Neural cell (in vitro differentiated cells): ENCODE results near the gene PJA1. TPM values are rescaled to one million over a fixed set of nuclear protein-coding genes. Genes with fewer than 3 reads are reported as not detected.

Experiments
- H2AFZ ChIP-seq: fragments of 200-600, 300-800 bp; sonication (generic), shearing (Covaris generic); 2 replicates; pipeline ENCODE4 v1.6.0; 2014; ENCODE audit warnings: low read depth, mild to moderate bottlenecking, antibody characterized with exemption, low read length, moderate library complexity
- H3F3A ChIP-seq: fragments of 200-600 bp; shearing (Covaris generic); 2 replicates; pipeline ENCODE4 v1.6.1; 2016; ENCODE audit warnings: mild to moderate bottlenecking, moderate library complexity, mixed read lengths, antibody characterized with exemption, low read length; ENCODE audit not compliant: insufficient read depth, poor library complexity, severe bottlenecking
- H3K27ac ChIP-seq: fragments of 200-600, 300-800 bp; sonication (generic), shearing (Covaris generic); 2 replicates; pipeline ENCODE4 v1.5.1; 2014; ENCODE audit warnings: mild to moderate bottlenecking, low read length, moderate library complexity
- H3K27me3 ChIP-seq: fragments of 300-800, 200-600 bp; sonication (generic), shearing (Covaris generic); 2 replicates; pipeline ENCODE4 v1.6.0; 2014; ENCODE audit warnings: mild to moderate bottlenecking, low read depth, low read length, moderate library complexity; ENCODE audit not compliant: insufficient read depth
- H3K36me3 ChIP-seq: fragments of 300-800, 200-600 bp; sonication (generic), shearing (Covaris generic); 2 replicates; pipeline ENCODE4 v1.5.1; 2014; ENCODE audit warnings: mild to moderate bottlenecking, antibody characterized with exemption, low read length, moderate library complexity; ENCODE audit not compliant: insufficient read depth
- H3K4me2 ChIP-seq: fragments of 300-800, 200-600 bp; sonication (generic), shearing (Covaris generic); 2 replicates; pipeline ENCODE4 v1.6.0; 2014; ENCODE audit warnings: mild to moderate bottlenecking, low read length
- H3K4me3 ChIP-seq: fragments of 300-800, 200-600 bp; sonication (generic), shearing (Covaris generic); 2 replicates; pipeline ENCODE4 v1.5.1; 2014; ENCODE audit warnings: mild to moderate bottlenecking, low read length, moderate library complexity
- H3K79me2 ChIP-seq: fragments of 200-600 bp; shearing (Covaris generic); replicated peaks from 2 replicates; pipeline ENCODE4 v1.6.0; 2014; ENCODE audit warnings: mild to moderate bottlenecking, low read length, moderate library complexity; ENCODE audit not compliant: insufficient read depth
- H3K9ac ChIP-seq: fragments of 300-800, 200-600 bp; sonication (generic), shearing (Covaris generic); 2 replicates; pipeline ENCODE4 v1.6.1; 2016; ENCODE audit warnings: mild to moderate bottlenecking, low read length, mixed read lengths
- H3K9me2 ChIP-seq: fragments of 200-600 bp; shearing (Covaris generic); 2 replicates; pipeline ENCODE4 v1.6.1; 2016; ENCODE audit warnings: mild to moderate bottlenecking, low read length, mixed read lengths; ENCODE audit not compliant: insufficient read depth
- H3K9me3 ChIP-seq: fragments of 200-600, 300-800 bp; sonication (generic), shearing (Covaris generic); 2 replicates; pipeline ENCODE4 v1.6.1; 2016; ENCODE audit warnings: mild to moderate bottlenecking, mixed run types, low read length, moderate library complexity, mixed read lengths
- H4K20me1 ChIP-seq: fragments of 200-600 bp; shearing (Covaris generic); 2 replicates; pipeline ENCODE4 v1.6.1; 2016; ENCODE audit warnings: mild to moderate bottlenecking, mixed run types; ENCODE audit not compliant: insufficient read depth
- CTCF ChIP-seq: fragments of 450-650 bp; IDR thresholded peaks from 2 replicates; pipeline ENCODE4 v1.5.1; 2014; ENCODE audit warnings: antibody characterized with exemption, mild to moderate bottlenecking, moderate library complexity; ENCODE audit not compliant: poor library complexity, severe bottlenecking
- EP300 ChIP-seq: fragments of 450-650 bp; conservative IDR thresholded peaks from 2 replicates; pipeline ENCODE4 v1.6.1; 2014; ENCODE audit warnings: antibody characterized with exemption, mild to moderate bottlenecking, moderate library complexity; ENCODE audit not compliant: poor library complexity, severe bottlenecking
- EZH2 ChIP-seq: fragments of 200-600, 300-800 bp; shearing (Covaris generic), sonication (generic); IDR thresholded peaks from 2 replicates; pipeline ENCODE4 v1.6.1; 2014; ENCODE audit warnings: antibody characterized with exemption, low read length, borderline replicate concordance, mild to moderate bottlenecking; ENCODE audit not compliant: insufficient read depth, poor library complexity, severe bottlenecking
- MXI1 ChIP-seq: fragments of 450-650 bp; conservative IDR thresholded peaks from 2 replicates; pipeline ENCODE4 v1.6.1; 2014; ENCODE audit warnings: antibody characterized with exemption, mild to moderate bottlenecking; ENCODE audit not compliant: poor library complexity, severe bottlenecking
- POLR2AphosphoS5 ChIP-seq: IDR thresholded peaks from 2 replicates; pipeline ENCODE4 v1.6.1; 2012
- RAD21 ChIP-seq: fragments of 450-650 bp; conservative IDR thresholded peaks from 2 replicates; pipeline ENCODE4 v1.6.1; 2014; ENCODE audit warnings: antibody characterized with exemption, mild to moderate bottlenecking, moderate library complexity
- REST ChIP-seq: IDR thresholded peaks from 2 replicates; pipeline ENCODE4 v1.6.1; 2012; ENCODE audit warnings: borderline replicate concordance
- SMC3 ChIP-seq: fragments of 450-650 bp; conservative IDR thresholded peaks from 2 replicates; pipeline ENCODE4 v1.6.1; 2014; ENCODE audit warnings: antibody characterized with exemption, mild to moderate bottlenecking, moderate library complexity; ENCODE audit not compliant: poor library complexity
- TAF1 ChIP-seq: IDR thresholded peaks from 2 replicates; pipeline ENCODE4 v1.6.1; 2012; ENCODE audit warnings: low read depth
- polyA plus RNA-seq: library from polyadenylated mRNA; depleted of rRNA; stranded (reverse); fragments of >200 nt; gene quantifications from 2 replicates; pipeline ENCODE4 v1.2.3, GENCODE V29; 2014

The PJA1 gene
- polyA plus RNA-seq, 1 donor from 2014 or later, result 214 TPM

- Histone ChIP-seq H3K36me3 (no peaks in the 10 kb centered on the region), H3K79me2 (no peaks in the 10 kb centered on the region), H3K27ac (no peak overlapping the region), H3K4me2 (no peak overlapping the region), H3K4me3 (peak overlapping the region; percentile 15), H3F3A (no peaks in the 10 kb centered on the region), H3K9ac (no peak overlapping the region), H3K9me2 (no peaks in the 10 kb centered on the region), H3K9me3 (no peaks in the 10 kb centered on the region), H2AFZ (no peak overlapping the region), H3K27me3 (no peaks in the 10 kb centered on the region), H4K20me1 (no peaks in the 10 kb centered on the region)
- no peak for TF ChIP-seq EZH2
Measured at GRCh38 chrX:69128588-69128987, 36.7 kb downstream of the PJA1 start.

GRCh38 chrX:69127466-69127865 lies 37.8 kb downstream of the PJA1 start:
- Histone ChIP-seq H3K79me2 (no peaks in the 10 kb centered on the region), H4K20me1 (no peaks in the 10 kb centered on the region), H3K4me3 (no peak overlapping the region), H3K27ac (no peak overlapping the region), H3K36me3 (no peaks in the 10 kb centered on the region), H2AFZ (no peak overlapping the region), H3K27me3 (no peaks in the 10 kb centered on the region), H3K9me2 (no peaks in the 10 kb centered on the region), H3K9ac (no peak overlapping the region), H3K9me3 (no peaks in the 10 kb centered on the region), H3K4me2 (no peak overlapping the region), H3F3A (no peaks in the 10 kb centered on the region)
- TF ChIP-seq CTCF (no peak), REST (no peak), POLR2AphosphoS5 (no peak), MXI1 (no peak), EP300 (no peak), TAF1 (no peak), SMC3 (no peak), RAD21 (no peak), EZH2 (no peak)

- Histone ChIP-seq H3F3A (no peaks in the 10 kb centered on the region), H3K36me3 (no peaks in the 10 kb centered on the region), H3K27me3 (no peaks in the 10 kb centered on the region), H4K20me1 (no peaks in the 10 kb centered on the region), H3K79me2 (no peaks in the 10 kb centered on the region), H2AFZ (no peak overlapping the region), H3K9me2 (no peaks in the 10 kb centered on the region), H3K9ac (no peak overlapping the region), H3K27ac (no peak overlapping the region), H3K4me3 (no peak overlapping the region), H3K9me3 (no peaks in the 10 kb centered on the region), H3K4me2 (no peak overlapping the region)
- TF ChIP-seq REST (no peak), RAD21 (no peak), CTCF (no peak), POLR2AphosphoS5 (no peak), EP300 (no peak), SMC3 (no peak), TAF1 (no peak), MXI1 (no peak), EZH2 (no peak)
Measured at GRCh38 chrX:69126642-69127041, 38.6 kb downstream of the PJA1 start.
